ENCODE results near the gene RGL1.

Gene RGL1

DNA sequence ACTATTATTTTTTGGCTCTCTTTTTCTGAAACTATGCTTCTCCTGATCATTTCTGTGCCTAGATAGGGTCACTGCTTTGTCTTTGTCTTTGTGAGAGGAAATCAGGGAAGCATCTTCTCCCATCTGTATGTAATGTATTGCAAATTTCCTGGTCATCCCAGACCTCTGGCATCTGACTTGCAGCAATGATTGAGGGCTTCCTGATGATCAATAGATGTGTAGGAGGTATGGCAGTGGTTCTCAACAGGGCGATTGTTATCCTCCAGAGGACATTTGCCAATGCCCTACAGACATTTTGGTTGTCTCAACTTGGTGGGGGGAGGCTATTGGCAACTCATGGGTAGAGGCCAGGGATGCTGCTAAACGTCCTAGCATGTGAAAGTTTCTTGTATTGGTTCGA lies 64.7 kb downstream of the RGL1 start:
- DNase-seq (ENCODE audit: low read depth), result no peak

DNA sequence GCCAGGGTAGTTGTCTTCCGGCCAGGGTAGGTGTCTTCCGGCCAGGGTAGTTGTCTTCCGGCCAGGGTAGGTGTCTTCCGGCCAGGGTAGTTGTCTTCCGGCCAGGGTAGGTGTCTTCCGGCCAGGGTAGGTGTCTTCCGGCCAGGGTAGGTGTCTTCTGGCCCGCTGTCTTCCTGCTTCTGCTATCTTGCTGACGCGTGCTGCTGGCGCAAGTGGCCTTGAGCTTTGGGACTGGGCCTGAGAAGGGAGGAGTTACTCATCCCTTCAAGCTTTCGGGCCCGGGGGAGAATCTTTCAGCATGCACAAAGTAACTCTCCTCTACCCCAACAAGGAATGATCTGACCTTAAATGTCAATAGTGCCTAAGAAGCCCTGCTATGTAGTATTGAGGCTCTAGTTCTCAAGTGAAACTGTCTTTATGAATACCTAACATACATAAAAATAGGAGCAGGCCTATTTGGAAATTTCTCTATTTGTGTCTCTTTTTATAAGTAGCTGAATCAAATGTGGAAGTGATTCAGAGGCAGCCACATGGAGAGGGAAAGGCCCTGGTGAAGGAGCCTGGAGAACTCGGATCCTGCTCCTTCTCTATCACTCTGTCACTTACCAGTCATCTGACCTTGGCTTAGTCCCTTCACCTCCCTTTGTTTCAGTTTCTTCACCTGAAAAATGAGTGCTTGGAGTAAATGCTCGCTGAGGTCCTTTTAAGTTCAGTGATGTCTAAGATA lies 65.6 kb downstream of the RGL1 start:
- peak; percentile 42 for DNase-seq (ENCODE audit: low read depth)

DNA sequence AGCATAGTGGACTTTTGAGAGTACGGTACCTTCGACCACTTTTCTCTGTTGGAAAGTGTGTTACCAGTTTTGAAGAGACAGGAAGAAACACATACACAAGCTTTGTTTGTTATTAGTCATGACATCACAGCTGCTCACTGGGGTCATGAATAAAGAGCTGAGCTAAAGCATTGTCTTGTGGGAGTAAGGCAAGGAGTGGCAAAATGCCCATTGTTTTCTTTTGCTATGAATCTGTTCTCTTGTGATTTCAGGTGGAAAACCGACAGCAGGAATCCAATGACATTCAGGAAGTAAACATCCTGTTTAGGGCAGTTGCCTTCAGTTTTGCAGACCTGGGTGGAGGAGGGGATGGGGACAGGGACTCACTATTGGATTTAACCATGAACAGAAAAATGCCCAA lies 66.2 kb downstream of the RGL1 start:
- DNase-seq (ENCODE audit: low read depth), result peak; percentile 77

- no peak for DNase-seq (ENCODE audit: low read depth)
Observed at GRCh38 chr1:183871601-183872000, 66.7 kb downstream of the RGL1 start.

- peak; percentile 70 for DNase-seq (ENCODE audit: low read depth)
Observed at GRCh38 chr1:183872403-183872802, 67.5 kb downstream of the RGL1 start.

- DNase-seq (ENCODE audit: low read depth), result no peak
Observed at GRCh38 chr1:183873642-183874041, 68.7 kb downstream of the RGL1 start.

- DNase-seq (ENCODE audit: low read depth), result no peak
Observed at GRCh38 chr1:183876309-183876708, 71.4 kb downstream of the RGL1 start.

- DNase-seq (ENCODE audit: low read depth), result peak; percentile 49
Observed at GRCh38 chr1:183877053-183877720, 72.3 kb downstream of the RGL1 start.

DNA sequence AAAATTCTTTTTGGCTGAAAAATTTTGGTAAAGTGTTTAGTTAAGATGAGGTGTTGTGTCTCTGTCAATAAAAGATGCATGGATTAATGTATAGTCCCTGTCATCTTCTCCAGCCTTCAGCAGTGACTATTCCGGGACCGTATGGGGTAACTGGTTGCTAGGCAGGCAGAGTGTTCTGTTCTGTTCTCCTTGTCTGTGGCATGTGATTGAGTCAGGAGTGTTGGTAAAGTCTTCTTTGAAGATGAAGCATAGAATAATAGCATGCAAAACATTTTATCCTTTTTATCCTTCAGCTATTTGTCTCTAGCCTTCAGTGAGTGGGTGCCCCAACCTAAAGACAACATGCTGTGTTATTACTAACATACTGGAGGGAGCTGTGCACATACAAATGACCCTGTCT lies 74.6 kb downstream of the RGL1 start:
- DNase-seq (ENCODE audit: low read depth), result peak; percentile 41

DNA sequence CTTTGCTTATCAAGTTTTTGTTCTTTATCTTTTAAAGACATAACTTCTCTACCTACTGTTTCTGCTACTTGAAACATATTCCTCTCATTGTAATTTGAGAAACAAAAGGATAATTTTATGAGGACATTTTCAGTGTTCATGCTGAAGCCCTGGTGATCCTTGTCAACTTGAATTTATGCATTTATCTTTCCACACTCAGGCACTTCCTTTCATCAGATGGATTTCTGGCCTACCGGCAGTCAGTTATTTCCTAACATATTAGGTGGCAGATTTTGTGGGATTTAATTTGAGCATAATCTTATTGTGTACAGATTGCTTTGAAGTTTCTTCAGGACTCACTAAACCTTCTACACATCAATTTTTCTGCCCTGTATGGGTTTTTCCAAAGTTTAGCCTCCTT lies 75.0 kb downstream of the RGL1 start:
- DNase-seq (ENCODE audit: low read depth), result no peak

- DNase-seq (ENCODE audit: low read depth), result no peak
Observed at GRCh38 chr1:183880531-183881243, 75.8 kb downstream of the RGL1 start.

- peak; percentile 82 for DNase-seq (ENCODE audit: low read depth)
Observed at GRCh38 chr1:183881387-183882131, 76.6 kb downstream of the RGL1 start.

DNA sequence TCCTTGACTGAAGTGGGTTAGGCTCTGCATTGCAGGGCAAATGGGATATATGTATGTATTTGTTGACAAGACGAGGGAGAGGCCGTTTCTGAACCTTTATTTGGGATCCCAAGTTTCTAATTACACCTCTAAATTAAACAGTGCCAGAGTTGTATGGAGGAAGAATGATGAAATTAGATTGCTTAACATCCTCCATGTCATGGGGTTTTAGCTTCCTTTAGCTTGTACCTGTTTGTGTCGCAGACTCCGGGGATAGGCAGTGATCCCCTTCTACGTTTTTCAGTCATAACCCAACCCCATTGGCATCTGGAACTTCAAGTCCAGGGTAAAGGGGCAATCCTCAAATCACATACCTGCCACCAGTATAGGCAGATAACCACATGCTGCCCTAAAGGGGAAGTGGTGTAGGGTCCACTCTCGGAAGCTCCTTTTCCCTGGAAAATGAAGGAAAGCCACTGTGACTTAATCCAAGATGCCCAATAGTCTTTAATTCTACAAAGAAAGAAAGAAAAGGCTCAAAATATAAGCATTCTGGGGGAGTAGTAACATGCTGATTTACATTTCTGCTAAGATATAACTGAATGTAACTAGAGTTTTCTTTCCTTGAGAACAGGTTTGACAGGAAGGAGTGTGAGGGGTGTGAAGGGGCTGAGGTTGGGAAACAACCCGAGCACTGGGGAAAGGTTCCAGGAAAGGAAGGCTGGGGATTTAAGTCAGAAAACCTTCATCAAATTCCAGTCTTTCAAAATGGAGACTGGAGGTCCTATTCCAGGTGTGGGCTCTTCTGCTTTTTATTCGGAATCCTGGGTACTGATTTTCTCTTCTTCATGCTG lies 77.6 kb downstream of the RGL1 start:
- DNase-seq (ENCODE audit: low read depth), result no peak

- no peak for DNase-seq (ENCODE audit: low read depth)
Observed at GRCh38 chr1:183883623-183884022, 78.7 kb downstream of the RGL1 start.

DNA sequence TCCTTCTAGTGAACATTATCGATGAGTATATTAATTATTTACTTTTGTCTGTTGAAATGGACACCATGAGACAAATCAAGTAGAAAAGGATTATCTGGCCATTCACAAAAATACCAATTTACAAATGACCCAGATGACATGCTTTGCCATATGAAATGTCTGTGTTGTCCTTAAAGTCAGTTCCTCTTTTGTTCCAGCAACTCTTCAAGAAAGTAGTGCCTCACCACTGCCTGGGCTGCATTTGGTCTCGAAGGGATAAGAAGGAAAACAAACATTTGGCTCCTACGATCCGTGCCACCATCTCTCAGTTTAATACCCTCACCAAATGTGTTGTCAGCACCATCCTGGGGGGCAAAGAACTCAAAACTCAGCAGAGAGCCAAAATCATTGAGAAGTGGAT lies 79.6 kb downstream of the RGL1 start:
- DNase-seq (ENCODE audit: low read depth), result no peak

DNA sequence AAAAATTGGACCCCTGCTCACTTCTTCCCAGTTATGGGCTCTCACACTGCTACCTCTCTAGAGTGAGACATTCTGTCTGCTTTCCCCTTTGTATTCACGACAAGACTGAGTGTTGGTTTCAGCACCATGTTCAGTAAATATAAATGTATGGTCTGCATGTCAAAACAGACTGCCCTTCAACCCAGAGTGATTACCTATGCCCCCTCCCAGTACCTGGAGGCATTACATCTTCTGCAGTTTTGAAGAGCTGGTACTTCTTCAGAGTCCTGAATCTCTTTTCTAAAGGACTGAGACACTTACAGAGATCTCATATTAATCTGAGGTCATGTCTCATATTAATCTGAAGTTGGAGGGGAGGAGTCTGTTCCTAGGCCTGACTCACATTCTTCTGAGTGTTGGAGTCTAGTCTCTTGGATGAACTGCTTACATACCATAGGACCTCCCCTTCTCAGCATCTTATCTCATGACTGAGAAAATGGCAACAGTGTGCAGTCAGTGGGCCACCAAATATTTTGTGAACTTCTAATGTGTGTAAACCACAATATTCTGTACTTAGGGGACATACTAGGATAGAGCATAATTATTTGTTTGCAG lies 80.3 kb downstream of the RGL1 start:
- DNase-seq (ENCODE audit: low read depth), result peak; percentile 69

GRCh38 chr1:183886083-183886828 lies 81.3 kb downstream of the RGL1 start:
- no peak for DNase-seq (ENCODE audit: low read depth)

DNA sequence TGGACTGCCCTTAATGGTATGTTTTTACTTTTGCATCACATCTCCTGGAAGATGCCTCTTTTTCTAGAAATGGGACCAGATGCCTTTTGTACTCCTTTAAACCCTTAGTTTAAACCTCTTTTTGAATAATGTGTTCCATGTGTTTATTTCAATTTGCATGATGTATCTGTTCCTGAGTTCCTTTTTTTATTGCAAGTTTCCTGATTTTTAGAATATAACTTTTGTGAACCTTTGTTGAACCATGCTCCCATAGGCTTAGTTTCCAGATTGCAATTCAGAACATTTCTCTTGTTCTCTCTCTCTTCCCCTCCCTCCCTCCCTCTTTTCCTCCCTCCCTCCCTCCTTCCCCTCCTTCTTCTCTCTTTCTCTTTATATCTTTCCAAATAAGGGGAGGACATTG lies 81.9 kb downstream of the RGL1 start:
- DNase-seq (ENCODE audit: low read depth), result no peak

GRCh38 chr1:183887826-183888819 lies 83.2 kb downstream of the RGL1 start:
- no peak for DNase-seq (ENCODE audit: low read depth)

All from iris pigment epithelial cell (primary cell).